HG03432 (cell line): ENCODE measurements around the gene CNNM2.
"Not testable (repeated sequence)": the region's sequence is repeated elsewhere in the genome, so short reads cannot be mapped to it uniquely, and the experiment has no call there.

Source experiments
- ATAC-seq: cut with Tn5 transposase; IDR thresholded peaks from one replicate; pipeline ENCODE4 v1.9.1; 2021; ENCODE audit warnings: mild to moderate bottlenecking, moderate library complexity; ENCODE audit not compliant: unreplicated experiment

Gene CNNM2

DNA sequence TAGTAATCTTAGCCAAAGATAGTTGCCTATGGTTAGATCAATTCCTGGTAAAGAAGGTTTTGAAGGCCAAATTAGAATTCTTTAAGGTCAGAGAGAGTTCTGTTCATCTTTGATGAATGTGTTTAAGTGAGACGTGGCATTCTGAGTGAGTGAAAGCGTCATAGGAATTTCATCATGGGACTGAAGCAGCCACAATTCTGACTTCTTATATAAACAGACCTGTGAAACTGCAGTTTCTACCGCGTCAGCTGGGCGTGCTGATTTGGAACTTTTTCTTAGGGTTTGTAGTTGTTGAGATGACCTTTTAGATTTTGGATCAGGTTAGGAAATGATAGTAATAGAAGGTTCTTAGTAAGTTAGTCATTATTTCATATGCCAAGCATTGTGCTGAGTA, 103.8 kb downstream of the CNNM2 start:
- ATAC-seq = no peak

GRCh38 chr10:103025696-103026095, 107.6 kb downstream of the CNNM2 start:
- ATAC-seq = no peak

DNA sequence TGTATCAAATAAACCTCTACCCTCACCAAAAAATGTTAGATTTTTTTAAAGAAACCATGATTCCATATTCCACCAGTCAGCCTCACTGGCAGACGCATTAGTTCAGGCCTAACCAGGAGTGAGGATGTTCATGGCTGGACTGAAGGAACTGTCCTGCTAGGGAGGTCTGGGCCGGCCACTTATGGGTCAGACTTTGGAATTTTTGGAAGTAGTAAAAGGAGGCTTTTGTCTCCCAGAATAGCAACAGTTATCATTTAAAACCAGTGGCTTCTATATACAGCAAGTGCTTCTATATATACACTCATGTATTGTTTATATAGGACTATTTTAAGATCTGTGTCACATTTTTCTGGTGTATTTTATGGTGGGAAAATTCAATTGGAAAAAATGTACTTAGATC, 120.5 kb downstream of the CNNM2 start:
- no peak for ATAC-seq

- no peak for ATAC-seq
Observed at GRCh38 chr10:103040418-103040817, 122.3 kb downstream of the CNNM2 start.

DNA sequence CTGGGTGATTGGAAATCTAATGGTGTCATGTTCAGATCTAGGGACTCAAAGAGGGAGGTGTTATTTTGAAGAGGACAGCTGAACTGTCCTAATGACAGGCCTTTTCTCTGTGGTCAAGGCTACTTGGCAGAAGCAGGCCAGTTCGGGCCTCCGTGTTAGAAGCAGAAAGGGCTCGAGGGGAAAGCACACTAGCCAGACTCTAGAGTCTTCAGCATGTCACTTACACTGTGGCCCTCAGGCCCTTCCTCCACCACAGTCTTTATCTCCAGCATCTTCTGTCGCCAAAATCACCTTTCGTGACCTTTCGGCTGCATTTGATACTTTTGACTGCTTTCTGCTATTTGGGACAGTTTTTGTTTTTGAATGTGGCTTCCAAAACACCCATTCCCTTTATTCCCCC, 123.3 kb downstream of the CNNM2 start:
- ATAC-seq = no peak

GRCh38 chr10:103042129-103042528, 124.0 kb downstream of the CNNM2 start:
- no peak for ATAC-seq

GRCh38 chr10:103042908-103043307, 124.8 kb downstream of the CNNM2 start:
- no peak for ATAC-seq

DNA sequence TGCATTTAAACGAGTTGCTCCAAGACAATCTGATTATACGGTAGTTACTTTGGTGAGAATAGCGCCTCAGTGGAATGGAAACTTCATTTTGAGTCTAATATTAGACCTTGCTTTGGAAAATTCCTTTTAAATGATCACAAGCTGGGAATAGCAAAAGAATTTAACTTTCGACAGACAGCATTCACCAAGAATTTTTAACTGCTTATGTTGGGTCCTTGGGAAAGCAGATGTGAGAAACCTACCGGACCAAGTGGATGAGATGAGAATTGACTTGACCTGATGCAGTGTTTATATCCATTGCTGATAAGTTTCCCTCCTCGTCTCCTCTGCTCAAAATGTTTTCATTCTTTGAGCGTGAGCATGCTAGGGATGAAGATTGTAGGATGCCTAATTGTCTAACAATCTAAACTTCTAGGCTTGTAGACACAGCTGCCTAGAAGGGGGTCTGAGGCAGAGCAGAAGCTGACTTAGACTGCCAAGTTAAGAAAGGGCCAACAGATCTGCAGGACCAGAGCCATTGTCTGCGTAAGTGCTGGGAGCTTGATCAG, 126.9 kb downstream of the CNNM2 start:
- no peak for ATAC-seq

DNA sequence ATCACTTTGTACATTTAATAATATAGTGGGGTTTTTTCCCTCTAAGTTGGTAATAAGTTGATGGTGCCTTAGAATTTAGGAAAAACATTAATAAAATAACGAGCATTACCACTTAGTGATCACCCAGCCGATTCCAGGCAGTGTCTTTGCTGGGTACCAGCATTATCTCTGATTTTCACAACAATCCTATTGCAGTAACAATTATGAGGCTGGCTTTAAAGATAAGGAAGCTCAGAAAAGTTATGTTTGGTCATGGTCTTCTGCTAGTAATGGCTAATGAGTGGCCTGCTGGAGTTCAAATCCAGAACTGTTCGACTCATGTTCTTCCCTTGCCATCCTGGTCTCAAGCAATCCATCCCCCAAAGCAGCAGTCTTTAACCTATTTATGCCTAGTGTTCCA, 127.9 kb downstream of the CNNM2 start:
- ATAC-seq = no peak

DNA sequence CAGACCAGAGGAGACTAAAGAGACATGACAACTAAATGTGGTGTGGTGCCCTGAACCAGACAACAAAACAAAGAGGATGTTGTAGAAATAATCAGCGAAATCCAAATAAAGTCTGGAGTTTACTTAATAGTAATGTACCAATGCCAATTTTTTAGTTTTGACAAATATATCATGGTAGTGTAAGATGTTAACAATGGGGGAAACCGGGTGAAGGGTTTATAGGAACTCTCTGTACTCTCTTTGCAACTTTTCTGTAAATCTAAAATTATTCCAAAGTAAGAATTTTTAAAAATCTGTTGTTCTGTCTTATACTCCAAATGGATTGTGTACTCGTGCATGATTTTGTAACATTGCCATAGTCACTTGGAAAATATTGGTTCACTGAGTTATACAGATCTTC, 129.3 kb downstream of the CNNM2 start:
- no peak for ATAC-seq

DNA sequence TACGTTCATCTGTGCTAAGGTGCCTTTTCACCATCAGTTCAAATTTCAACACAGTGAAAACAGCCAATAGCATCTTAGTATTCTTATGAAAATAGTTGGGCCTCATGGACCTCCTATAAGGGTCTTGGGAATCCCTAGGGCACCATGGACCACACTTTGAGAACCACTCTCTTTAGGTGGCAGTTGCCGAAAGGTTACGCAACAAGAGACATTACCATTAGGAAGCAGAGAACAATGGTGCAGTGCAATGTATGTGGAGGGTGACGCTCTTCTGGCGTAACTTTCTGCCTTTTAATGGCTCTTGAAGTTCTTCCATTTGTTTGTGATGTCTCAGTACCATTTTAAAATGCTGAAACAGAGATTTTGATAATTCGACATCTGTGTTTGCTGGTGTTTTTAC, 131.1 kb downstream of the CNNM2 start:
- no peak for ATAC-seq

- peak; percentile 95 for ATAC-seq
Observed at GRCh38 chr10:103053659-103054581, 135.8 kb downstream of the CNNM2 start.

- no peak for ATAC-seq
Observed at GRCh38 chr10:103054621-103055020, 136.5 kb downstream of the CNNM2 start.

DNA sequence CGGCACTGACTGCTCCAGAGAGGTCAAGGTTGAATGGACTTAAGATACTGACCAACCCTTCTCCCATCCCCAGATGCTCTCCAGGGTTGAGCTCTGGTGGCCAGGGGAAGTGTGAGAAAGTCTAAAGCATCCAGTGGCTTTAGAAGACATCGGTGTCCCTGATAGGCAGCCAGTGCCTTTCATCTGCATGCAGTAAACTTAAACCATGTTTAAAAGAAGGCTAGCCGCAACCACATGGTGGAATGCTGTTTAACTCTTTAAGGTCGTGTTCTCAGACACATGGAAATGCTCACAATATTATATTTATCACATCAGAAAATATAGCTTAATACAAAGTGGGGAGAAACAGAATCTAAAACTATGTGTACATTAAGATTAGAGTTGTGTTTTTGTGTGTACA, 137.0 kb downstream of the CNNM2 start:
- ATAC-seq = no peak

DNA sequence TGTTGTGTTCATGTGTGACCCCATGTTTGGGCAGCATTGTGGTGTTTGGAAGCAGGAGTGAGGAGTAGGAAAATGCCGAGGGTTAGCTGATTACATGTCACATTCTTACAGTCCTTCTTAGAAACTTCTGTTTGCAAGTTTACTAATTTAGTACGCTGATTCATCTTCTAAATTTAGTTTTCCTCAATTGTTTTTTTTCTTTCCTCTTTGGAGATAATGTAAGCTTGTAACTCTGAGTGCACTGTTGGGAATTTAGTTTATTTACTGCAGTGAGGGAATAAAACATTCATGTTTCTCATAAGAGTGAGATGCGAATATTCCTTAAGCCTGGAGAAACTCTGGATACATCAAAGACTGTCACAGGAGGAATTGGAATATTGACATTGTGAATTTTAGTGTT, 139.9 kb downstream of the CNNM2 start:
- no peak for ATAC-seq

- no peak for ATAC-seq
Observed at GRCh38 chr10:103060575-103060974, 142.5 kb downstream of the CNNM2 start.

- no peak for ATAC-seq
Observed at GRCh38 chr10:103062854-103063590, 144.9 kb downstream of the CNNM2 start.

DNA sequence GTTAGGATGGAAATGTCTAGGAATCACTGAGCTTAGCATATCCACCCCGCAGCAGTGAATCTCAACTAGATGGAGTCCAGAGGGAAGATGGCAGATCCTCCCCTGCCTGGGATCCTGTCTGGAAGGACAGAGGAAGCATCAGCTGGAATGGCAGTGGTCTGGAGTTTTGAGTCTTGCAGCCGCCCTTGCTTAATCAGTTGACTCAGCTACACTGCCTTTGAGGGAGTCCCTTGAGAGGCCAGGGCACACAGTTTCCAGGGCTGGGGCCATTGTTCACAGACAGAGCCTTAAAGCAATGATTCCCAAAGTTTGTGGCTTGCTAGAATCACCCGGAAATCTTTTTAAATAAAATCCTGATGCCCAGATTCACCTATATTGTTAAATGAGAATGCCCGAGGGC, 146.9 kb downstream of the CNNM2 start:
- ATAC-seq = no peak

- ATAC-seq = no peak
Observed at GRCh38 chr10:103066141-103067098, 148.3 kb downstream of the CNNM2 start.

GRCh38 chr10:103067099-103067477, 149.0 kb downstream of the CNNM2 start:
- not testable (repeated sequence) for ATAC-seq

DNA sequence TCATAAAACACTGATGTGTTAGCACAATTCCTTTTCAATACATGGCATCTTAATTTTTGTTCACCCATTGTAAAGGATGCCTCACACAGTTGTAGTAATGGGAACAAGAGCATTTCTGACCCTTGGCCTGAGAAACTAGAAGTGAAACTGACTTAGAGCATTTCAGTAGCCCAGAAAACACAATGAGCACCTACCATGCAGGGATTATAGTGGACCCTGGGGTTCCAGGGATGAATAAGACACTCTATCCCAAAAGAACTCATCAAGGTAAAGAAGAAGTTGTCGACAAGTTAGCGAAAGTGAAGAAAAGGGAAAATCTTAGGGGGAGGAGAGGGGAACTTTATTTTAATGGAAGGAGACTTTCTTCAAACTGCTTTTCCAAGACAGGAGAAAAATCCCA, 149.4 kb downstream of the CNNM2 start:
- no peak for ATAC-seq
